Neural progenitor cell (in vitro differentiated cells): ENCODE results near the gene PPP1R16B. TPM values are rescaled to one million over a fixed set of nuclear protein-coding genes. Genes with fewer than 3 reads are reported as not detected.

Experiments
- DNase-seq: peaks from one replicate; pipeline ENCODE4 v3.0.0-alpha.2; 2016; ENCODE audit warnings: low spot score
- H2AFZ ChIP-seq: fragments of 200-600 bp; sonication (generic); replicated peaks from 2 replicates; pipeline ENCODE4 v1.6.1; 2016; ENCODE audit warnings: antibody characterized with exemption
- H3F3A ChIP-seq: fragments of 200-600 bp; sonication (generic); 2 replicates; pipeline ENCODE4 v1.6.1; 2016; ENCODE audit warnings: antibody characterized with exemption, low read depth
- H3K27ac ChIP-seq: fragments of 200-600 bp; sonication (generic); 2 replicates; pipeline ENCODE4 v1.5.1; 2016; ENCODE audit warnings: mild to moderate bottlenecking
- H3K27me3 ChIP-seq: fragments of 200-600 bp; sonication (generic); 2 replicates; pipeline ENCODE4 v1.6.1; 2016; ENCODE audit warnings: mild to moderate bottlenecking, moderate library complexity
- H3K36me3 ChIP-seq: fragments of 200-600 bp; sonication (generic); 2 replicates; pipeline ENCODE4 v1.5.1; 2016
- H3K4me1 ChIP-seq: fragments of 200-600 bp; sonication (generic); 2 replicates; pipeline ENCODE4 v1.6.1; 2016; ENCODE audit warnings: mixed run types
- H3K4me2 ChIP-seq: fragments of 200-600 bp; sonication (generic); 2 replicates; pipeline ENCODE4 v1.6.1; 2016
- H3K4me3 ChIP-seq: fragments of 200-600 bp; sonication (generic); 2 replicates; pipeline ENCODE4 v1.5.1; 2016
- H3K79me2 ChIP-seq: fragments of 200-600 bp; sonication (generic); 2 replicates; pipeline ENCODE4 v1.6.1; 2016; ENCODE audit warnings: low read depth
- H3K9ac ChIP-seq: fragments of 200-600 bp; sonication (generic); 2 replicates; pipeline ENCODE4 v1.6.1; 2016
- H3K9me3 ChIP-seq: fragments of 200-600 bp; sonication (generic); 2 replicates; pipeline ENCODE4 v1.5.1; 2016; ENCODE audit warnings: low read depth
- H4K20me1 ChIP-seq: fragments of 200-600 bp; sonication (generic); 2 replicates; pipeline ENCODE4 v1.6.1; 2016; ENCODE audit warnings: low read depth
- H3K27ac Mint-ChIP-seq: 3 replicates; pipeline ENCODE4 v1.8.0; 2021; ENCODE audit warnings: mixed read lengths
- H3K27me3 Mint-ChIP-seq: 2 replicates; pipeline ENCODE4 v1.8.0; 2022; ENCODE audit warnings: low read depth, mild to moderate bottlenecking, inconsistent platforms, moderate library complexity, mixed read lengths; ENCODE audit not compliant: insufficient read depth
- H3K36me3 Mint-ChIP-seq: 3 replicates; pipeline ENCODE4 v1.8.0; 2021; ENCODE audit warnings: mixed read lengths
- H3K4me1 Mint-ChIP-seq: 3 replicates; pipeline ENCODE4 v1.8.0; 2021; ENCODE audit warnings: mixed read lengths
- H3K4me3 Mint-ChIP-seq: 3 replicates; pipeline ENCODE4 v1.8.0; 2021; ENCODE audit warnings: mild to moderate bottlenecking, moderate library complexity, mixed read lengths
- H3K9me3 Mint-ChIP-seq: 3 replicates; pipeline ENCODE4 v1.8.0; 2020; ENCODE audit warnings: mixed read lengths
- EZH2 ChIP-seq: fragments of 200-600 bp; sonication (generic); IDR thresholded peaks from 2 replicates; pipeline ENCODE4 v1.6.1; 2017; ENCODE audit warnings: antibody characterized with exemption, mild to moderate bottlenecking, moderate library complexity
- EZH2phosphoT487 ChIP-seq: fragments of 200-600 bp; sonication (generic); IDR thresholded peaks from 2 replicates; pipeline ENCODE4 v1.6.1; 2017; ENCODE audit warnings: antibody characterized with exemption
- total RNA-seq: library from RNA; depleted of rRNA; stranded (reverse); fragments of >200 nt; gene quantifications from 2 replicates; pipeline ENCODE4 v1.2.3, GENCODE V29; 2015; ENCODE audit warnings: low replicate concordance
- TF ChIP-seq, protein P1 (sequence below): fragments of 200-600 bp; sonication (generic); IDR thresholded peaks from 2 replicates; pipeline ENCODE4 v1.5.1; 2017; ENCODE audit warnings: antibody characterized with exemption, mild to moderate bottlenecking

Gene PPP1R16B
- total RNA-seq, 1 donor from 2014 or later: 0.95 TPM

DNA sequence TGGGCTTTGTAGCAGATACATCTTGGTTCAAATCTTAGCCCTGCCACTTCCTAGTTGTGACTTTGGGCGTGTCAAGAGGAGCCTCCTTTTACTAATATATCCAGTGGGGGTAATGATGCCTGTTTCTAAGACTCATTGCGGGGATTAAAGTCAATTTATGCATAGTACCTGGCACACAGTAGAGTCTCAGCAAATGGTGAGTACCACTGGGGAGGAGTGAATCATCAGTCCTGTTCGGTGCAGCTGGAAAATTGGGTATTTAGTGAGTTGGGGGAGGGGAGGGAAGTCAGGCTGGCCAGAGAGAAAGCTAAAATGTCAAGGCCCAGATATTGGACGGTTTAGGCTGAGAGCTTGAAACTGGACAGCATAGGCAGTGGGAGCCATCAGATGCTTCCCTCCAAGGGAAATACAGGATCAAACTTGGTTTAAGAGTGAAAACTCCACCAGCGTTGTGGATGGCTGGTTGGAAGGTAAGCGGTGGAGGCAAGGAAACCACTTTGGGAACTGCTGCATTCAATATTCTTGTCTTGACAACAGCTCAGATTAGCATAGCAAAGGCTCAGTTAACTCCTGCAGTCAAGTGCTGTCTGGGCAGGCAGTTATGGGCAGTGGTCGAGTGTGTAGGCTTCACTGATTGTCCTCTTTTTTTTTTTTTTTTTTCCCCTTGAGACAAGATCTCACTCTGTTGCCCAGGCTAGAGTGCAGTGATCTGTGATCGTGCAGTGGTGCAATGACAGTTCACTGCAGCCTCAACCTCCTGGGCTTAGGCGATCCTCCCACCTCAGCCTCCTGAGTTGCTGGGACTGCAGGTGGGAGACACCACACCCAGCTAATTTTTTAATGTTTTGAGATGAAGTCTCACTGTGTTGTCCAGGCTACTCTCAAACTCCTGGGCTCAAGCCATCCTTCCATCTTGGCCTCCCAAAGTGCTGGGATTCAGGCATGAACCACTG lies 12.9 kb downstream of the PPP1R16B start:
- H3K9me3 ChIP-seq: no peaks in the 10 kb centered on the region
- H3K27me3 ChIP-seq: no peaks in the 10 kb centered on the region
- Mint-ChIP-seq H3K9me3 (peaks cover 10% of the 10 kb centered on the region), H3K4me3 (no peak overlapping the region), H3K36me3 (no peaks in the 10 kb centered on the region), H3K4me1 (peaks cover 4% of the 10 kb centered on the region), H3K27ac (no peak overlapping the region), H3K27me3 (peaks cover 4% of the 10 kb centered on the region)
- no peaks in the 10 kb centered on the region for H3K36me3 ChIP-seq
- H3K4me3 ChIP-seq: no peak overlapping the region
- TF ChIP-seq, protein P1, sequence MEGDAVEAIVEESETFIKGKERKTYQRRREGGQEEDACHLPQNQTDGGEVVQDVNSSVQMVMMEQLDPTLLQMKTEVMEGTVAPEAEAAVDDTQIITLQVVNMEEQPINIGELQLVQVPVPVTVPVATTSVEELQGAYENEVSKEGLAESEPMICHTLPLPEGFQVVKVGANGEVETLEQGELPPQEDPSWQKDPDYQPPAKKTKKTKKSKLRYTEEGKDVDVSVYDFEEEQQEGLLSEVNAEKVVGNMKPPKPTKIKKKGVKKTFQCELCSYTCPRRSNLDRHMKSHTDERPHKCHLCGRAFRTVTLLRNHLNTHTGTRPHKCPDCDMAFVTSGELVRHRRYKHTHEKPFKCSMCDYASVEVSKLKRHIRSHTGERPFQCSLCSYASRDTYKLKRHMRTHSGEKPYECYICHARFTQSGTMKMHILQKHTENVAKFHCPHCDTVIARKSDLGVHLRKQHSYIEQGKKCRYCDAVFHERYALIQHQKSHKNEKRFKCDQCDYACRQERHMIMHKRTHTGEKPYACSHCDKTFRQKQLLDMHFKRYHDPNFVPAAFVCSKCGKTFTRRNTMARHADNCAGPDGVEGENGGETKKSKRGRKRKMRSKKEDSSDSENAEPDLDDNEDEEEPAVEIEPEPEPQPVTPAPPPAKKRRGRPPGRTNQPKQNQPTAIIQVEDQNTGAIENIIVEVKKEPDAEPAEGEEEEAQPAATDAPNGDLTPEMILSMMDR: no peak
- TF ChIP-seq EZH2phosphoT487 (no peak), EZH2 (no peak)
- no peaks in the 10 kb centered on the region for H3K4me1 ChIP-seq
- H3K27ac ChIP-seq: no peak overlapping the region
- H3K79me2 ChIP-seq: no peaks in the 10 kb centered on the region
- no peak for DNase-seq
- H3K4me2 ChIP-seq: no peak overlapping the region
- no peaks in the 10 kb centered on the region for H3F3A ChIP-seq
- no peak overlapping the region for H3K9ac ChIP-seq
- H2AFZ ChIP-seq: no peak overlapping the region
- H4K20me1 ChIP-seq: no peaks in the 10 kb centered on the region

DNA sequence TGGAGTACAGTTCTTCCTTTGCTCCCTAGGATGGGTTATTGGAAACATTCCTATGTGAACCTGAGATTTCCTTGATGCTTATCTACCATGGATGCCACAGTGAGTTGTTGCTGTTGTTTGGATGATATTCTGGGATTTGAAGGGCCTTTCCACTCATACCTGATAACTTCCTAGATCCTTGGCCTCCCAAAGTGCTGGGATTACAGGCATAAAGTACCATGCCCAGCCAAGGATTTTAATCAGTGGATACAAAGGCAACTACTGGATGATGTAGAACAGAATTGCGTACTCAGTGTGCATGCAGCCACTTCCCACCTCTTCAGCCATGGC lies 20.0 kb downstream of the PPP1R16B start:
- Histone ChIP-seq H3K36me3 (no peaks in the 10 kb centered on the region), H3K4me3 (no peak overlapping the region), H3K27ac (no peak overlapping the region), H3K79me2 (no peaks in the 10 kb centered on the region), H4K20me1 (peaks cover 11% of the 10 kb centered on the region), H3K4me1 (peaks cover 13% of the 10 kb centered on the region), H3K27me3 (no peaks in the 10 kb centered on the region), H3F3A (no peaks in the 10 kb centered on the region), H3K9me3 (no peaks in the 10 kb centered on the region), H3K9ac (no peak overlapping the region), H2AFZ (no peak overlapping the region), H3K4me2 (peak overlapping the region; percentile 56)
- H3K4me1 Mint-ChIP-seq: peaks cover 25% of the 10 kb centered on the region
- TF ChIP-seq EZH2phosphoT487 (no peak), EZH2 (no peak)
- TF ChIP-seq, protein P1: no peak
- H3K27me3 Mint-ChIP-seq: peaks cover 21% of the 10 kb centered on the region
- H3K27ac Mint-ChIP-seq: no peak overlapping the region
- DNase-seq: no peak
- peaks cover 10% of the 10 kb centered on the region for H3K9me3 Mint-ChIP-seq
- H3K36me3 Mint-ChIP-seq: no peaks in the 10 kb centered on the region
- H3K4me3 Mint-ChIP-seq: peak overlapping the region; percentile 31

DNA sequence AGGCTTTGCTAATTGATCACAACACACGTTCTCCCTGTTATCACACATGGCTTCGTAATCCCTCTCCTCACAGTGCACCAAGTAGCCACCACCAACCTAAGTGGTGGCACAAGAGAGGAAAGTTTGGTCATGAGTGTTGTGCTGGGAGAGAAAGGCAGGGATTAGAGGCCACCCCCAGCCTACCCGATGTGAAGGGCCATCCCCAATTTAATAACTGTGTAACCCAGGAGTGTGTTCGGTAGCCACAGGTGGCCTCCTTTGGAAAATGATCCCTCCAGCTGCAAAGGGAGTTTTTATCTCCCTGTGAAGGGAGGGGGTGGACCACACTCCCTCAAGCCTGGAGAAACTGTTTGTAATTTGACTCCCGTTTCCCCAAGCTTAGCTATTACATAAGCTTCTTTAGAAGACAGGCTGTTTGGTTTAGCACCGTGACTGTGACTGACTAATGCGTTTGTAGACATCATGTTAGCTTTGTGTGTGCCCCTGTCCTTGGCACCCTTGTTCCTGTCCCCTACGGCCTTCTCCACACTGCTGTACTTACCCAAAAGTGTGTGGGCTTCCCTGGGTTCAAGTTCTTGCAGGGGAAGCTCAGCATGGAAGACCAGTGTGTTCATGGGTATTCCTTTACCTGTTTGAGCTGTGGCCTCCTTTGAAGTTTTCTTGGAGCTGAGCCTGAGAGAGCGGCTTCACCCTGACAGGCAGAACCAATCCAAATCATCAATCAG lies 20.6 kb downstream of the PPP1R16B start:
- H4K20me1 ChIP-seq: peaks cover 11% of the 10 kb centered on the region
- H3K4me1 ChIP-seq: peaks cover 13% of the 10 kb centered on the region
- no peak overlapping the region for H3K4me3 ChIP-seq
- DNase-seq: peak; percentile 63
- no peak overlapping the region for H3K9ac ChIP-seq
- H3K36me3 ChIP-seq: no peaks in the 10 kb centered on the region
- H3K9me3 ChIP-seq: no peaks in the 10 kb centered on the region
- Mint-ChIP-seq H3K4me3 (peak overlapping the region; percentile 60), H3K27ac (no peak overlapping the region), H3K9me3 (peaks cover 9% of the 10 kb centered on the region), H3K36me3 (no peaks in the 10 kb centered on the region), H3K27me3 (peaks cover 21% of the 10 kb centered on the region), H3K4me1 (peaks cover 25% of the 10 kb centered on the region)
- no peaks in the 10 kb centered on the region for H3F3A ChIP-seq
- H3K79me2 ChIP-seq: no peaks in the 10 kb centered on the region
- H3K27ac ChIP-seq: no peak overlapping the region
- H3K27me3 ChIP-seq: no peaks in the 10 kb centered on the region
- H3K4me2 ChIP-seq: peak overlapping the region; percentile 56
- TF ChIP-seq, protein P1: no peak
- no peak for TF ChIP-seq EZH2phosphoT487
- no peak for TF ChIP-seq EZH2
- H2AFZ ChIP-seq: no peak overlapping the region
